ENCODE measurements around the gene VEGFA.

VEGFA gene

GRCh38 chr6:43820486-43820885 lies 50.5 kb downstream of the VEGFA start:
- no peak for DNase-seq (ENCODE audit: low read depth in 3 of 3, low spot score in 1 of 3)

GRCh38 chr6:43821101-43821886 lies 51.3 kb downstream of the VEGFA start:
- DNase-seq (ENCODE audit: low read depth in 3 of 3, low spot score in 1 of 3) = no peak

GRCh38 chr6:43823390-43823789 lies 53.4 kb downstream of the VEGFA start:
- no peak for DNase-seq (ENCODE audit: low read depth in 3 of 3, low spot score in 1 of 3)

GRCh38 chr6:43823879-43824702 lies 54.1 kb downstream of the VEGFA start:
- DNase-seq (ENCODE audit: low read depth in 3 of 3, low spot score in 1 of 3) = no peak

- DNase-seq (ENCODE audit: low read depth in 3 of 3, low spot score in 1 of 3) = no peak
These were observed 54.7 kb downstream of the VEGFA start for GRCh38 chr6:43824703-43825064.

- DNase-seq (ENCODE audit: low read depth in 3 of 3, low spot score in 1 of 3) = no peak
These were observed 55.4 kb downstream of the VEGFA start for GRCh38 chr6:43825187-43826115.

GRCh38 chr6:43826730-43827129 lies 56.7 kb downstream of the VEGFA start:
- no peak for DNase-seq (ENCODE audit: low read depth in 3 of 3, low spot score in 1 of 3)

- DNase-seq (ENCODE audit: low read depth in 3 of 3, low spot score in 1 of 3) = no peak
These were observed 57.9 kb downstream of the VEGFA start for GRCh38 chr6:43827898-43828297.

GRCh38 chr6:43828711-43829110 lies 58.7 kb downstream of the VEGFA start:
- DNase-seq (ENCODE audit: low read depth in 3 of 3, low spot score in 1 of 3) = no peak

- no peak for DNase-seq (ENCODE audit: low read depth in 3 of 3, low spot score in 1 of 3)
These were observed 59.5 kb downstream of the VEGFA start for GRCh38 chr6:43829470-43829869.

- DNase-seq (ENCODE audit: low read depth in 3 of 3, low spot score in 1 of 3) = no peak
These were observed 60.8 kb downstream of the VEGFA start for GRCh38 chr6:43830775-43831174.

- no peak for DNase-seq (ENCODE audit: low read depth in 3 of 3, low spot score in 1 of 3)
These were observed 61.2 kb downstream of the VEGFA start for GRCh38 chr6:43831191-43831590.

- no peak for DNase-seq (ENCODE audit: low read depth in 3 of 3, low spot score in 1 of 3)
These were observed 63.4 kb downstream of the VEGFA start for GRCh38 chr6:43833223-43833995.

- DNase-seq (ENCODE audit: low read depth in 3 of 3, low spot score in 1 of 3) = no peak
These were observed 64.0 kb downstream of the VEGFA start for GRCh38 chr6:43833996-43834390.

GRCh38 chr6:43834528-43835155 lies 64.6 kb downstream of the VEGFA start:
- DNase-seq (ENCODE audit: low read depth in 3 of 3, low spot score in 1 of 3) = no peak

GRCh38 chr6:43835872-43836419 lies 65.9 kb downstream of the VEGFA start:
- DNase-seq (ENCODE audit: low read depth in 3 of 3, low spot score in 1 of 3) = no peak

All from stimulated activated CD4-positive, alpha-beta T cell treated with anti-CD3 and anti-CD28 coated beads, TNF-alpha, amount 100 ng/mL, for 1 hour (primary cell).